Tongue (tissue), 2 donors: Measurements from ENCODE around the gene ARTN. TPM values are rescaled to one million over a fixed set of nuclear protein-coding genes. Genes with fewer than 3 reads are reported as not detected.

Experiments used
- DNase-seq: peaks from one replicate; pipeline ENCODE4 v3.0.0-alpha.2; 2015
- total RNA-seq: library from RNA; depleted of rRNA; stranded (reverse); fragments of >200 nt; gene quantifications from one replicate; pipeline ENCODE4 v1.2.3, GENCODE V29; 2014

Gene ARTN, protein sequence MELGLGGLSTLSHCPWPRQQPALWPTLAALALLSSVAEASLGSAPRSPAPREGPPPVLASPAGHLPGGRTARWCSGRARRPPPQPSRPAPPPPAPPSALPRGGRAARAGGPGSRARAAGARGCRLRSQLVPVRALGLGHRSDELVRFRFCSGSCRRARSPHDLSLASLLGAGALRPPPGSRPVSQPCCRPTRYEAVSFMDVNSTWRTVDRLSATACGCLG
- 0.82 TPM for total RNA-seq

DNA sequence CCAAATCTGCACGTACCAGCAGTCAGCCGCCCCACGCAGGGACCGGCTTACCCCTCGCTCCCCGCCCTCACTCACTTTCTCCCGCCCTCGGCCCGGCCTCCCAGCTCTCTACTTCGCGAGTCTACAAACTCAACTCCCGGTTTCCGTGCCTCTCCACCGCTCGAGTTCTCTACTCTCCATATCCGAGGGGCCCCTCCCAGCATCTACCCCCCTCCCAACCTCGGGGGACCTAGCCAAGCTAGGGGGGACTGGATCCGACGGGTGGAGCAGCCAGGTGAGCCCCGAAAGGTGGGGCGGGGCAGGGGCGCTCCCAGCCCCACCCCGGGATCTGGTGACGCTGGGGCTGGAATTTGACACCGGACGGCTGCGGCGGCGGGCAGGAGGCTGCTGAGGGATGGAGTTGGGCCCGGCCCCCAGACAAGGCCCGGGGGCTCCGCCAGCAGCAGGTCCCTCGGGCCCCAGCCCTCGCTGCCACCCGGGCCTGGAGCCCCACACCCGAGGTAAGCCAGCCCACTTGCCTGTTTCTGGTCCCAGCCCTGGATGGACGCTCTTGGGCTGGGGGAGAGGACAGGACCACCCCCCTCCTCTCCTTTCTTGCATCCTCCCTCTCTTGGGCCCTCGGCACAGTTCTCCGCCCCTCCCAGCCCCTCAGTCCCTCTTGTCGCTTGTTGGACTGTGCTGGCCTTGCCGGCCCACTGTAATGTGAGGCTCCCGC is at the start of gene ARTN:
Gene ARTN (plus strand): TSS at position 416 of the 715 bp plus-strand sequence. CDS start 1,856 bp downstream, outside the sequence.
- peak; percentile 67 for DNase-seq

GRCh38 chr1:43885279-43885801 is 48.3 kb upstream of the ARTN start:
- DNase-seq: peak; percentile 67

GRCh38 chr1:43887748-43888147 is 45.9 kb upstream of the ARTN start:
- DNase-seq: no peak

DNA sequence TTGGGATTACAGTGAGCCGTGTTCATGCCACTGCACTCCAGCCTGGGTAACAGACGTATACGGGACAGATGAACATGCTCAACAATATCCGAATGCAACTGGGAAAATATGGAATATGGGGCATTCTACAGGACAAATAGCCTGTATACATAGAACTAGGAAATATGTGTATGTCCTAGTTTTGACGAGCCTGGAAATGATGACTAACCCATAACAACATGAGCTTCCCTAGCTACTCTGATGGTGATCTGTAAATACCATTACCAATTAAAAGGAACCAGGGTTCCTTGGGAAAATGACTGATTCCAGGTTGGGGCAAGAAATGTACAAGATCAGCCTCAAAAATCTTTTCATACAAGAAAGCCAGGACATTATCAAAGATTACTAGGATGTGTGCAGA is 42.8 kb upstream of the ARTN start:
- DNase-seq: no peak

DNA sequence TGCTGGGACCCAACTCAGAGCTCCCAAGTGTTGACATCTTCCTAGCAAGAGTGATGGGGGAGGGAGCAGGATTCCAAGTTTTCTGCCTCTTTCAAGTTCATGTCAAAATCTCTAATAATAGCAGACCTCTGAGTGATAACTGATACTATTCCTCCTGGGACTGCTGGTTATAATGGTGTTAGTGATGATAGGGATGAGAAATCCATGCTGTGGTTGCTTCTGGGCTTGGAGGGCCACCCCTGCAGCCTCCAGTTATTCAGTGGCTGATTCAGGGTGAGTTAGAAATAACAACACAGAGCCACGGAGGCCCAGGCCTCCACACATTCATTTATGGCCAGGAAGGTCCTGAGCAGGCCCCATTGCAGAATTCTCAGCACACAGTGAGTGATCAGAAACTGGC is 40.6 kb upstream of the ARTN start:
- DNase-seq: no peak

GRCh38 chr1:43898981-43899380 is 34.6 kb upstream of the ARTN start:
- DNase-seq: no peak

- DNase-seq: no peak
Observed at GRCh38 chr1:43900386-43900785, 33.2 kb upstream of the ARTN start.

DNA sequence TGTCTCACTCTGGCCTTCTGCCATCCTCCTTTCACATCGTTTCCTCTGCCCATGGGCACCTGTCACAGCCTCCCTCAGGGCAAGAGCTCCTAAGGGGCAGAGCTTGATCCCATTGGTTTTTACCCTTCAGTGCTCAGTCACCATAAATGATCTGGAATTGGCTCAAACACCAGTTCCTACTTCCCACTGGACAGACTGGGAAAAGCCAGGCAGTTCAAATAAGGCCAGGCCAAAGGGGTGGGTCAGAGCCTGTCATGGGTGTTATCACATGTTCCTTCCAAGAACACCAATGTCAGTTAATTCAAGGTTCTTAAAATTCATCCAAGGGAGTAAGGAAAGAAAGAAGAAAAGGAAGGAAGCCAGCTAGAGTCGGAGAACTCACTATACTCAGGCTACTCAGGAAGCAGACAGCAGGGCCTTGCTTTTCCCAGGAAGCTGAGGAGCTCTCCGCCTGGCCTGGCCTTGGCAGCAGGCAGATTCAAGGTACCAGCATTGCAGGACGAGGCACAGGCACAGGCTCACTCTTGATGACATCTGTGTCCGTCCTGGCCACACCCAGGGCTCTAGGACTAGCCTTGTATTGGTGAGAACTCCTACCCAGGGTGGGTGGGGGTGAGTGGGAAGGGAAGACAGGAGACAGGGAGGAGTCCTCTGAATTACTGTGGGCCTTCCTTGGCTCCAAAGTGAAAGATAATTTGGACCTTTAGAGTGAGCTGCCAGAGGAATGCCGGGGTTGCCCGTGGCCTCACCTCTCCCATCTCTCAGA is 32.2 kb upstream of the ARTN start:
- no peak for DNase-seq

GRCh38 chr1:43902058-43902831 is 31.4 kb upstream of the ARTN start:
- no peak for DNase-seq

DNA sequence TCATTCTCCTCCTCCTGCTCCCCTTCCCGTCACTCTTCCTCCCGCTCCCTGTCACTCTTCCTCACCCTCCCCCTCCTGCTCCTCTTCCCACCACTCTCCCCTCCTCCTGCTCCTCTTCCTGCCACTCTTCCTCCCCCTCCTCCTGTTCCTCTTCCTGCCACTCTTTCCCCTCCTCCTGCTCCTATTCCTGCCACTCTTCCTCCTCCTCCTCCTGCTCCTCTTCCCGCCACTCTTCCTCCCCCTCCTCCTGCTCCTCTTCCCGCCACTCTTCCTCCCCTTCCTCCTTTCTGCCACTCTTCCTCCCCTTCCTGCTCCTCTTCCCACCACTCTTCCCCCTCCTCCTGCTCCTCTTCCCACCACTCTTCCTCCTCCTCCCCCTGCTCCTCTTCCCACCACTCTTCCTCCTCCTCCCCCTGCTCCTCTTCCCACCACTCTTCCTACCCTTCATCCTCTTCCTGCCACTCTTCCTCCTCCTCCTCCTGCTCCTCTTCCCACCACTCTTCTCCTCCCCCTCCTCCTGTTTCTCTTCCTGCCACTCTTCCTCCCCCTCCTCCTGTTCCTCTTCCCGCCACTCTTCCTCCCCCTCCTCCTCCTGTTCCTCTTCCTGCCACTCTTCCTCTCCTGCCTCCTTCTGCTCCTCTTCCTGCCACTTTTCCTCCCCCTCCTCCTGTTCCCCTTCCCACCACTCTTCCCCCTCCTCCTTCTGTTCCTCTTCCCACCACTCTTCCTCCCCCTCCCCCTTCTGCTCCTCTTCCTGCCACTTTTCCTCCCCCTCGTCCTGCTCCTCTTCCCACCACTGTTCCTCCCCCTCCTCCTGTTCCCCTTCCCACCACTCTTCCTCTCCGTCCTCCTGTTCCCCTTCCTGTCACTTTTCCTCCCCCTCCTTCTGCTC is 28.7 kb upstream of the ARTN start:
- DNase-seq: no peak

- DNase-seq: no peak
Observed at GRCh38 chr1:43908226-43908625, 25.4 kb upstream of the ARTN start.

- DNase-seq: no peak
Observed at GRCh38 chr1:43908858-43909257, 24.7 kb upstream of the ARTN start.

- no peak for DNase-seq
Observed at GRCh38 chr1:43910343-43910742, 23.3 kb upstream of the ARTN start.

GRCh38 chr1:43912607-43913006 is 21.0 kb upstream of the ARTN start:
- DNase-seq: peak; percentile 63

DNA sequence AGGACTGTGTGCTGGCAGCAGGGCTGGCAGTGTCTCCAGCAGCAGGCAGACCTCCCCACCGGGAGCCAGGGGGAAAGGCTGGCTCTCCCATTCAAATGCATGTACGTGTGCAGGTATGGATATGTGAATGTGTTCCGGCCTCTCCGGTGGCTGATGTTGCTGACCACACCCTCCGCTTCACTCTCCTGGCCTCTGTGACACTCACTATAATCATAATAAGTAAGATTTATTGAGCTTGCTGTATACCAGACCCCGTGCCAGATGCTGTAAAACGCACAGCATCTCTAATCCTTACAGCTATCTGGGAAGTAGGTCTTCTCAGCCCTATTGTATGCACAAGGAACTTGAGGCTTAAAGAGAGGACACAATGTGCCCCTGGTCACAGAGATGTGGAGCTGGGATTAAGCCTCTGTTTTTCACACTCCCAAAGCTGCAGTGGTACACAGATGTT is 20.5 kb upstream of the ARTN start:
- peak; percentile 55 for DNase-seq

- peak; percentile 83 for DNase-seq
Observed at GRCh38 chr1:43913666-43914360, 19.8 kb upstream of the ARTN start.

- peak; percentile 81 for DNase-seq
Observed at GRCh38 chr1:43914576-43915525, 18.8 kb upstream of the ARTN start.

GRCh38 chr1:43919906-43920305 is 13.7 kb upstream of the ARTN start:
- DNase-seq: no peak

GRCh38 chr1:43921022-43921421 is 12.6 kb upstream of the ARTN start:
- no peak for DNase-seq
